HEK293T (cell line): ENCODE results near the gene GZMA.

Source experiments
- CTCF ChIA-PET: fragments of 350-600 bp; formaldehyde crosslinking; extraction: SDS; loops from one replicate; lab custom pipeline; 2021; ENCODE audit warnings: antibody characterized with exemption, inconsistent platforms; lab: Yijun Ruan, JAX
- POLR2A ChIA-PET: fragments of 350-600 bp; formaldehyde crosslinking; extraction: SDS; loops from one replicate; lab custom pipeline; 2020; ENCODE audit warnings: antibody characterized with exemption, inconsistent platforms; lab: Yijun Ruan, JAX
- DNase-seq: peaks from one replicate; pipeline ENCODE4 v3.0.0; 2012; ENCODE audit warnings: mixed read lengths; ENCODE audit errors: extremely low spot score
- ARNT ChIP-seq: fragments of 450-650 bp; IDR thresholded peaks from 2 replicates; pipeline ENCODE4 v1.6.1; 2017; ENCODE audit warnings: mild to moderate bottlenecking
- BHLHE40 ChIP-seq: fragments of 450-650 bp; IDR thresholded peaks from 2 replicates; pipeline ENCODE4 v1.6.1; 2016; ENCODE audit warnings: mild to moderate bottlenecking, moderate library complexity, borderline replicate concordance
- CTBP1 ChIP-seq: fragments of 450-650 bp; IDR thresholded peaks from 2 replicates; pipeline ENCODE4 v1.6.1; 2016; ENCODE audit warnings: borderline replicate concordance
- ELF4 ChIP-seq: fragments of 450-650 bp; IDR thresholded peaks from 2 replicates; pipeline ENCODE4 v1.6.1; 2017; ENCODE audit warnings: antibody characterized with exemption
- FOXA1 ChIP-seq: fragments of 450-650 bp; IDR thresholded peaks from 2 replicates; pipeline ENCODE4 v1.6.1; 2016; ENCODE audit warnings: mild to moderate bottlenecking
- FOXK2 ChIP-seq: fragments of 450-650 bp; IDR thresholded peaks from 2 replicates; pipeline ENCODE4 v1.6.1; 2016; ENCODE audit warnings: mild to moderate bottlenecking
- FOXM1 ChIP-seq: fragments of 450-650 bp; IDR thresholded peaks from 2 replicates; pipeline ENCODE4 v1.6.1; 2017; ENCODE audit warnings: mild to moderate bottlenecking, borderline replicate concordance
- HDGF ChIP-seq: fragments of 450-650 bp; IDR thresholded peaks from 2 replicates; pipeline ENCODE4 v1.6.1; 2017; ENCODE audit warnings: antibody characterized with exemption, borderline replicate concordance
- L3MBTL2 ChIP-seq: fragments of 450-650 bp; conservative IDR thresholded peaks from 2 replicates; pipeline ENCODE4 v1.6.1; 2016; ENCODE audit warnings: mild to moderate bottlenecking
- LEF1 ChIP-seq: fragments of 450-650 bp; IDR thresholded peaks from 2 replicates; pipeline ENCODE4 v1.6.1; 2017; ENCODE audit warnings: mild to moderate bottlenecking, borderline replicate concordance
- NFRKB ChIP-seq: fragments of 450-650 bp; IDR thresholded peaks from 2 replicates; pipeline ENCODE4 v1.6.1; 2016; ENCODE audit warnings: mild to moderate bottlenecking, moderate library complexity
- SP1 ChIP-seq: fragments of 450-650 bp; IDR thresholded peaks from 2 replicates; pipeline ENCODE4 v1.6.1; 2017
- SUZ12 ChIP-seq: fragments of 450-650 bp; IDR thresholded peaks from 2 replicates; pipeline ENCODE4 v1.6.1; 2016; ENCODE audit warnings: mild to moderate bottlenecking
- TARDBP ChIP-seq: fragments of 450-650 bp; IDR thresholded peaks from 2 replicates; pipeline ENCODE4 v1.6.1; 2016
- ZNF384 ChIP-seq: fragments of 450-650 bp; IDR thresholded peaks from 2 replicates; pipeline ENCODE4 v1.6.1; 2016
- TF ChIP-seq, protein P1 (sequence below): fragments of 450-650 bp; IDR thresholded peaks from 2 replicates; pipeline ENCODE4 v1.6.1; 2016

GZMA gene

DNA sequence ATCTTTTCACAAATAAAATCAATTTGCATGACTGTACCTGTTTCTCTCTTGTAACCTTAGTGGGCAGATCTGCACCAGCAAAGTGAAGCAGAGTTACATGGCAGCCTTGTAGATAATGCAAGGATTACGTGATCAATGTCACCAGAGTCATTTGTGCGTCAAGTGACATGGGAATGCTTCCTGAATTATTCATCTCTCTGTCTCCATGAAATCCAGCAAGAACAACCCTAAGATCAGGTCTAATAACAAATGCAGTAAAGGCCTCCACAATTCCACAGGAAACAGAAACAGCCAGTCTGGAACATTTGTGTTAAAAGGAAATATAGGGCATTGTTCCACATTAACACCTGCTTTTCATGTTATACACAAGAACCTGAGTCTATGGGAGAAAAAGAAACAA, 7.8 kb downstream of the GZMA start:
- TF ChIP-seq LEF1 (no peak), FOXK2 (no peak), TARDBP (no peak), HDGF (no peak), BHLHE40 (no peak), FOXA1 (no peak), ARNT (no peak), ELF4 (no peak), SUZ12 (no peak), FOXM1 (no peak), NFRKB (no peak), SP1 (no peak), CTBP1 (no peak)
- TF ChIP-seq, protein P1, sequence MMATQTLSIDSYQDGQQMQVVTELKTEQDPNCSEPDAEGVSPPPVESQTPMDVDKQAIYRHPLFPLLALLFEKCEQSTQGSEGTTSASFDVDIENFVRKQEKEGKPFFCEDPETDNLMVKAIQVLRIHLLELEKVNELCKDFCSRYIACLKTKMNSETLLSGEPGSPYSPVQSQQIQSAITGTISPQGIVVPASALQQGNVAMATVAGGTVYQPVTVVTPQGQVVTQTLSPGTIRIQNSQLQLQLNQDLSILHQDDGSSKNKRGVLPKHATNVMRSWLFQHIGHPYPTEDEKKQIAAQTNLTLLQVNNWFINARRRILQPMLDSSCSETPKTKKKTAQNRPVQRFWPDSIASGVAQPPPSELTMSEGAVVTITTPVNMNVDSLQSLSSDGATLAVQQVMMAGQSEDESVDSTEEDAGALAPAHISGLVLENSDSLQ: no peak
- ChIA-PET CTCF (no interaction called here), POLR2A (no interaction called here)
- DNase-seq: no peak

DNA sequence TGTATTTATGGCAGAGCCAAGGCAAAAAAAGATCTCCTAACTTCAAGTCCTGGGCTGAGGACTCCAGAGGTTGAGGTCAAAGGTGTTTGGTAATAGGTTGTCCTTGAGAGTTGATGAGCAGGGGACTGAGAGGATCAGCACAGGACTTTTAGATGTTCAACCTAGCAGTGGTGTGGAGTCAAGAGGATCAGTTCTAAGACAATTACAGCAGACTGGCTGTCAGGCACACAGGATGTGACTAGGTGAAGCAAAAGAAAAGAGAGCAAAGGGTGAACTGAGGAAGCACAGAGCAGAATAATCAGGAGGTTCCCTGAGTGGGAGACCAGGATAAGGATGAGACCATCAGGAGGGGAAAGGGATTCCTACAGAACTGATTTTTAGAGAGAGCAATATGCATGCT, 10.9 kb downstream of the GZMA start:
- no peak for DNase-seq
- ChIA-PET POLR2A (no interaction called here), CTCF (no interaction called here)
- no peak for TF ChIP-seq FOXK2
- no peak for TF ChIP-seq LEF1
- TF ChIP-seq NFRKB: no peak
- TF ChIP-seq L3MBTL2: no peak
- TF ChIP-seq FOXM1: no peak
- no peak for TF ChIP-seq HDGF
- TF ChIP-seq ARNT: no peak
- no peak for TF ChIP-seq BHLHE40
- TF ChIP-seq, protein P1: no peak
- TF ChIP-seq SP1: no peak
- TF ChIP-seq ELF4: no peak
- no peak for TF ChIP-seq ZNF384
- no peak for TF ChIP-seq CTBP1
- TF ChIP-seq FOXA1: no peak
- no peak for TF ChIP-seq TARDBP

DNA sequence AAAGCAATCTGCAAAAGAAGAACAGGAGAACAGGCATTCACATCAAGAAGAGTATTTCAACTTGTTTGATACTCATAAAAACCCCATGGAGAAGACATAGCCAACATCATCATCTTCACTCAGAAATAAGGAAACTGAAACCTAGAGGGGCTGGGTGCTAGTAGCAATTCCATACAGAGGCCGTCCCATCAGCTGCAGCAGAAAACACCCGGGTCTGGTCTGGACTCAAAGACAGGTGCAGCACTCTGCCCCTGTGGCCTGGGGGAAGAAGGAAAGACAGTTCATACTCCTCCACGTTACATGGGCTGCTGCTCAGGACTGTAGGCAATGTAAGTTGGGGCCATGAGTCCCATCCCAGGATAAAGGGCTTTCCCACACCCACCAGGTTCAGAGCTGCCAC, 11.6 kb downstream of the GZMA start:
- DNase-seq: no peak
- POLR2A ChIA-PET: no interaction called here
- CTCF ChIA-PET: no interaction called here
- TF ChIP-seq FOXA1: no peak
- TF ChIP-seq, protein P1: no peak
- TF ChIP-seq ZNF384: no peak
- no peak for TF ChIP-seq FOXM1
- no peak for TF ChIP-seq CTBP1
- TF ChIP-seq L3MBTL2: no peak
- TF ChIP-seq BHLHE40: no peak
- TF ChIP-seq NFRKB: no peak

DNA sequence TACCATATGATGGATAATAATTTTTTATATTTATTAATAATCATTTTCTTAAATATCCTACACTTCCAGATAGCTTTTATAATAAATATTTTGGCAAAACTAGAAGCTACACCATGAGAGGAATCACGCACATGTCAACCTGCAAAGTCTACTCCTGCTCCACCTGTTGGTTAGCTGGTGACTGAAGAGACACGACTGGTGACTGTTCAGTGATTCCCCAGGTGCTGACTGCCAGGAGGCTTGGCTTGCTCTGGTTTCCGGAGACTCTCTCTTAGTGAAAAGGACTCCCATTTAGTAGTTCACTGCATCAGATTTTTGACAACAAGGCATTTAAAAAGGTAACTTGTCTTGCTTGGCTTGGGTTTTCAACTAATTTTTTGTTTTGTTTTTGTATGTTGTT, 20.9 kb downstream of the GZMA start:
- DNase-seq: no peak
- no peak for TF ChIP-seq TARDBP
- TF ChIP-seq SP1: no peak
- TF ChIP-seq FOXM1: no peak
- POLR2A ChIA-PET: no interaction called here
- CTCF ChIA-PET: no interaction called here

DNA sequence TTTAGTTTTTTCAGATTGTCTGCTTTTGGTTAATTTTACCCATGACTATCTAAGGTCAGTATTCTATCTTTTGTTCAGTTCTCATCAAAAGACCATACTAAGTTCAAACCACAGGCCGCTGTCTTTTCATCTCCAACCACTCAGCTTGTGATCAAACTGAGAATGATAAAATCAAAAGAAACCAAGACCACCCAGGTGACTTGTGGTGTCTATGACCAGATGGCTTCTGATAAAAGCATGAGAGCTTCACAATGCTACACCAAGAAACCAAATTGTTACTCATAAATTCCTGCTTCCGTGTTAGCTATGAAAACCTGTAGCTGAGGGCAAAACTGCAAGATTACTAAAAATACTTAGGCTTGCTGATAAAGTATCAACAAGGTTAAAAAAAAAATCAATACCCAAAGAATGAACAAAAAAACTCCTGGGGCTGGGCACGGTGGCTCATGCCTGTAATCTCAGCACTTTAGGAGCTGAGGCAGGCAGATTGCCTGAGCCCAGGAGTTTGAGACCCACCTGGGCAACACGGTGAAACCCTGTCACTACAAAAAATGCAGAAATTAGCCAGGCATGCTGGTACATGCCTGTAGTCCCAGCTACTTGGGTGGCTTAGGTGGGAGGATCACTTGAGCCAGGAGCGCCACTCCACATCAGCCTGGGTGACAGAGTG, 31.7 kb downstream of the GZMA start:
- ChIA-PET POLR2A (no interaction called here), CTCF (interaction anchor here (1.0 kb wide), 1 partner anchor 25 kb away, joined by 3 read pairs; the partner anchor contains the start of gene GPX8)
- no peak for TF ChIP-seq TARDBP
- no peak for TF ChIP-seq L3MBTL2
- TF ChIP-seq LEF1: no peak
- no peak for TF ChIP-seq SUZ12
- no peak for TF ChIP-seq ARNT
- no peak for TF ChIP-seq NFRKB
- TF ChIP-seq CTBP1: no peak
- no peak for DNase-seq

DNA sequence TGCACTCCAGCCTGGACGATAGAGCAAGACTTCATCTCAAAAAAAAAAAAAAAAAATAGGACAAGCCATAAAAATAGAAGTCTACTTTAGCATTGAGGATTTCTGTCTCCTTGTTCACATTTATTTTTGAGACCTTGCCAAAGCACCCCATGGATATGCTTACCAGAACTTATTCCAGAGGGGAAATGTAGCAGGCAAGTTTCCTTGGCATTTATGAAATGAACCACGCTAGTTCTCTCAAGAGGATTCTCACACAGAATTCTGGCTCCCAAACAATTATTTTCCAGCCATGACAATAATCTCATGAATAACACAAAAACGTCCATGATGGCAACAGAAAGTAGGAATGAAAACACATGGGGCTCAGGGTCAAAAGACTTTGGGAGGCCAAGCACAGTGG, 34.1 kb downstream of the GZMA start:
- no peak for DNase-seq
- TF ChIP-seq L3MBTL2 (no peak), FOXK2 (no peak), CTBP1 (no peak), ZNF384 (no peak), BHLHE40 (no peak), FOXA1 (no peak), ARNT (no peak), SP1 (no peak), FOXM1 (no peak), HDGF (no peak), LEF1 (no peak)
- ChIA-PET CTCF (no interaction called here), POLR2A (no interaction called here)
